M059J (cell line): ENCODE measurements around the gene SEPTIN14. TPM values are rescaled to one million over a fixed set of nuclear protein-coding genes. Genes with fewer than 3 reads are reported as not detected.
A peak's percentile ranks its signal among the peaks of the same experiment; 100 is the strongest.
"Not testable (repeated sequence)": the region's sequence is repeated elsewhere in the genome, so short reads cannot be mapped to it uniquely, and the experiment has no call there.

ENCODE experiments used
- DNase-seq: peaks from one replicate; pipeline ENCODE4 v3.0.0-alpha.2; 2012; ENCODE audit warnings: low read depth
- total RNA-seq: library from RNA; depleted of rRNA; stranded (reverse); fragments of >200 nt; shearing (Covaris generic); gene quantifications from 2 replicates; pipeline ENCODE4 v1.2.3, GENCODE V29; 2014; rRNA removed

The SEPTIN14 gene
- not detected in 2 replicates for total RNA-seq

DNA sequence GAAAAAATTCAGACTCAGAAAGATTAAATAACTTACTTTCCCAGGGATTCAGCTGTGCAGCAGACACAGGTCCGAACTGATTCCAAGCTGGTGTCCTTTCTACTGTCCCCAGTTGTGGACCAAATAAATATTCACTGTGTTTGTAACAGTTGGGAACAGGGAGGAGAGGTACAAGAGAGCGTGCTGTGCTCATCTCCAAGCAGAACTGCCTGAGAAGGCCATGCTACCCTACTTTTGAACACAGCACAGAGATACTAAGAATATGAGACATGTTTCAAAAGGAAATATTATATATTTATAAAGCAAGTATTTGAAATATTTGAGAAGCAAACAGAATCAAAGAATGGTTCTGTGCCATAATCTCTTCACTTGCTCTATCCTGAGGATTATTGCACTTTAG lies at the start of gene SEPTIN14:
Gene SEPTIN14 (minus strand): TSS at position 101 of the 400 bp plus-strand sequence. CDS start 756 bp downstream, outside the sequence.
- not testable (repeated sequence) for DNase-seq

- DNase-seq: no peak
Measured at GRCh38 chr7:55903985-55904759, 41.6 kb upstream of the SEPTIN14 start.

DNA sequence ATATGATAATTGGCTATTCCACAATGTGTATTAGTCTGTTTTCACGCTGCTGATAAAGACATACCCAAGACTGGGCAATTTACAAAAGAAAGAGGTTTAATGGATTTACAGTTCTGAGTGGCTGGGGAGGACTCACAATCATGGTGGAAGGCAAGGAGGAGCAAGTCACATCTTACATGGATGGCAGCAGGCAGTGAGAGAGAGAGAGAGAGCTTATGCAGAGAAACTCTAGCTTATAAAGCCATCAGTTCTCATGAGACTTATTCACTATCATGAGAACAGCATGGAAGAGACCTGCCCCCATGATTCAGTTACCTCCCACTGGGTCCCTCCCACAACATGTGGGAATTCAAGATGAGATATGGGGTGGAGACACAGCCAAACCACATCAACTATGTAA lies 38.5 kb upstream of the SEPTIN14 start:
- not testable (repeated sequence) for DNase-seq

GRCh38 chr7:55898287-55898686 lies 35.7 kb upstream of the SEPTIN14 start:
- peak; percentile 6 for DNase-seq

- no peak for DNase-seq
Measured at GRCh38 chr7:55895021-55895420, 32.5 kb upstream of the SEPTIN14 start.

GRCh38 chr7:55893940-55894339 lies 31.4 kb upstream of the SEPTIN14 start:
- no peak for DNase-seq

DNA sequence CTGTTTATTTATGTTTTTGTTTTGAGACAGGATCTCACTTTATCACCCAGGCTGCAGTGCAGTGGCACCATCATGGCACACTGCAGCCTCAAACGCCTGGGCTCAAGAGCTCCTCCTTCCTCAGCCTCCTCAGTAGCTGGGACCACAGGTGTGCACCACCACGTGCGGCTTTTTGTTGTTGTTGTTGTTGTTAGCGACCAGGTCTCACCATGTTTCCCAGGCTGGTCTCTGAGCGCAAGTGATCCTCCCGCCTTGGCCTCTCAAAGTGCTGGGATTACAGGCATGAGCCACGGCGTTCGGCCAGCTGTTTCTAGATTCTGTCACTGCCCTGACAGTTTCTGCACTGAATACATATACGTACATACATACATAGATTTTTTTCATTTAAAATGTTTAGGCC lies 25.8 kb upstream of the SEPTIN14 start:
- not testable (repeated sequence) for DNase-seq

DNA sequence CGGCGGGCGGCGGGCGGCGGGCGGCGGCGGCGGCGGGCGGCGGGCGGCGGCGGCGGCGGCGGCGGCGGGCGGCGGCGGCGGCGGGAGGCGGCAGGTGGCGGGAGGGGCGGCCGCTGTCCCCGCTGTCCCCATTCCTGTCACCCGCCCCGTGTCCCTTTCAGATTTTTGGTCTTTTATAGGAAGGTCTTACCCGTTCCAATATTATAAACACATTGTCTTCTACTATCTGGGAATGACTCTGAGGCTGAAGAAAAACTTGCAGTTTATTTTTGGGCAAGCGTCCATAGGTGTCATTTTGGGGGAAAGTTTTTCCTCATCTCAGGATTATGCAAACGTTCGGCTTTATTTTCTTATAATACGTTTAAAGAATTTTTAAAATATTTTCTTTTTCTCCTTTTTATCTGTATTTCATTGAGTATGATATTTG lies 25.3 kb upstream of the SEPTIN14 start:
- peak; percentile 16 for DNase-seq

GRCh38 chr7:55884321-55884720 lies 21.8 kb upstream of the SEPTIN14 start:
- no peak for DNase-seq

GRCh38 chr7:55878691-55879090 lies 16.1 kb upstream of the SEPTIN14 start:
- no peak for DNase-seq

DNA sequence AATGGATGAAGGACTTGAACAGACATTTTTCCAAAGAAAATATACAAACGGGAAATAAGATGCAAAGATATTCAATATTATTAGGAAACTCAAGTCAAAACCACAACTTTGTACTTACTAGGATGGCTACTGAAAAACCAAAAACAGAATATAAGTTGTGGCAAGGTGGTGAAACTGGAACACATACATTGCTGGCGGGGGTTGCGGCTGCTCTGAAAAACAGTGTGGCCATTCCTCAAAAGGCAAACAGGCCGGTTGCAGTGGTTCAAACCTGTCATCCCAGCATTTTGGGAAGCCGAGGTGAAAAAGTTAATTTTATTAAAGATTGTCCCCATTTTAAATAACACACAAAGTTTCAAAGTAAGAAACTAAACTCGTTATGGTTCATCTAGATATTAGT lies 14.8 kb upstream of the SEPTIN14 start:
- no peak for DNase-seq

GRCh38 chr7:55873765-55874164 lies 11.2 kb upstream of the SEPTIN14 start:
- no peak for DNase-seq

GRCh38 chr7:55871932-55872485 lies 9.5 kb upstream of the SEPTIN14 start:
- no peak for DNase-seq

DNA sequence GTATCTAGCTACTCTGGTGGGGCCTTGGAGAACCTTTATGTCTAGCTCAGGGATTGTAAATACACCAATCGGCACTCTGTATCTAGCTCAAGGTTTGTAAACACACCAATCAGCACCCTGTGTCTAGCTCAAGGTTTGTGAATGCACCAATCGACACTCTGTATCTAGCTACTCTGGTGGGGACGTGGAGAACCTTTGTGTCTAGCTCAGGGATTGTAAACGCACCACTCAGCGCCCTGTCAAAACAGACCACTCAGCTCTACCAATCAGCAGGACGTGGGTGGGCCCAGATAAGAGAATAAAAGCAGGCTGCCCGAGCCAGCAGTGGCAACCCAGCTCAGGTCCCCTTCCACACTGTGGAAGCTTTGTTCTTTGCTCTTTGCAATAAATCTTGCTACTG lies 6.4 kb upstream of the SEPTIN14 start:
- not testable (repeated sequence) for DNase-seq

GRCh38 chr7:55845164-55845563 lies 17.4 kb downstream of the SEPTIN14 start:
- not testable (repeated sequence) for DNase-seq

DNA sequence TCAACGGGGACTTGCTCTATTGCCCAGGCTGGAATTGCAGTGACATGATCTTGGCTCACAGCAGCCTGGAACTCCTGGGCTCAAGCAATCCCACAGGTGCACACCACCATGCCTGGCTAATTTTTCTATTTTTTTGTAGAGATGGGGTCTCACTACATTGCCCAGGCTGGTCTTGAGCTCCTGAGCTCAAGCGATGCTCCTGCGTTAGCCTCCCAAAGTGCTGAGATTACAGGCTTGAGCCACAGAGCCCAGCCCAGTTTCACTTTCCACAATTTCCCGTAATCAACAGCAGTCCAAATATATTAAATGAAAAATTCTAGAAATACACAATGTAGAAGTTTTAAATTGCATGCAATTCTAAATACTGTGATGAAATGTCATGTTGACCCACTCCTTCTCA lies 24.0 kb downstream of the SEPTIN14 start:
- no peak for DNase-seq

DNA sequence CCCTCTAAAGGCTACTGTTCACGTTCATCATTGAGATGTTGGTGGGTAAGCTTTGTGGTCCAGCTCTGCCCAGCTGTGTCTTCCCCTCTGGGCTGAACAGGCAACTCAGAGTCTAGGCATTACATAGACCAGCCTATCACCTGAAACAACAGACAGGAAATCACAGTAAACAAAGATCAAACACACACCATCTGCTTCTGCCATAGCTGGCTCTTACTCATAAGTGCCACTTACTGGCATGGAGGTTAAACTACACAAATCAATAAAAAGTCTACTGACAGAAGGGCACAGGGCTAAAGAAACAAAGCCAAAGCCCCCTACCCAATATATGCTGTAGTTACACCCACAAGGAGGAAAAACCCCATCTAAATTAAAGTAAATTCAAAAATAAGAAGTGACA lies 35.0 kb downstream of the SEPTIN14 start:
- DNase-seq: no peak

DNA sequence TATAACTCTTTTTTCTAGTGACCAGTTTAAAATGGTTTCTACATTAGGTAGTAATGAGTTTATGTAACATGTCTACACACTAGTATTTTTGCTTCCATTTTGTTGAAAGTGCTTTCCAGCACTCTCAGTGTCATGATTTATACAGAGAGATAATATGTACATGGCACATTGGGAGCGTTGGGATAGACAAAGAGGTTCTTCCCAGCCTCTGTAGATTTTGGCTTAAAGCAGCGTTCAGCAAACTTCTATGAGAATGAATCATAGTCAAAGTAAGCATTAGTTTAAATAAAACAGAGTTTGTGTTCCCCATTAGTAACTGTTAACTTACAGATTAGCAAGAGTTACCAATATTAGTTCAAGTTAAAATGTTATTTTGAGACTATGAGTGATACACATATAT lies 43.9 kb downstream of the SEPTIN14 start:
- no peak for DNase-seq

GRCh38 chr7:55797260-55797659 lies 65.3 kb downstream of the SEPTIN14 start:
- DNase-seq: not testable (repeated sequence)

- peak; percentile 48 for DNase-seq
Measured at GRCh38 chr7:55794527-55794926, 68.0 kb downstream of the SEPTIN14 start.

DNA sequence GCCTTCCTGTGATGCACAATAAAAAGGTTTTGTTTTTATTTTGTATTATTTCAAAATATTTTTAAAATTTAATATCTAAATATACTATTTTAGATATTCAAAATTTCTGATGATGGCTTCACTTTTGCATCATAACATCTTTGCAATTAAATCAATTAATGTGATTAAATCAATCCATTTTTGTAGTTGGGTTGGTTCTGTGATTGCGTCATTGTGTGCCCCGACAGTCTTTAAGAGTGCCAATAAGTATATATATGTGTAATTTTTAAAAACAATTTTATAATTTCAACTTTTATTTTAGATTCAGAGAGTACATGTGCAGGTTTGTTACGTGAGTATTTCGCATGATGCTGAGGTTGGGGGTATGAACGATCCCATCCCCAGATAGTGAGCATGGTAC lies 70.5 kb downstream of the SEPTIN14 start:
- no peak for DNase-seq

- DNase-seq: no peak
Measured at GRCh38 chr7:55787796-55788195, 74.8 kb downstream of the SEPTIN14 start.

- no peak for DNase-seq
Measured at GRCh38 chr7:55786901-55787300, 75.7 kb downstream of the SEPTIN14 start.
